Left cardiac atrium (tissue), 4 donors: ENCODE data around the gene PPP1R12B. TPM values are rescaled to one million over a fixed set of nuclear protein-coding genes. Genes with fewer than 3 reads are reported as not detected.
"Not testable (repeated sequence)": the region's sequence is repeated elsewhere in the genome, so short reads cannot be mapped to it uniquely, and the experiment has no call there.

Source experiments
- ATAC-seq, 2 donors: fragments of 200-7000 bp; cut with Tn5 transposase; one replicate each; pipeline ENCODE4 v1.9.1; 2020; ENCODE audit warnings: mild to moderate bottlenecking in 2 of 2, moderate library complexity in 2 of 2
- DNase-seq: peaks from one replicate; pipeline ENCODE4 v3.0.0-alpha.2; 2020
- intact Hi-C, 2 donors: fragments of 100-400 bp; cut with DNase I; formaldehyde crosslinking; loops; one replicate each; pipeline versions ENCODE4 v1.14.1 to v1.15.1; 2022 to 2023
- total RNA-seq, 2 donors: library from RNA; stranded (reverse); fragmentation: NEBNext Ultra II Directional; extraction: Animal tissue kit (Norgen Biotek cat#: 25700); gene quantifications; one replicate each; pipeline ENCODE4 v1.2.1, GENCODE V29; 2021
- donor health status: DM: no; HTN: yes; CAD: no.
- donor health status: DM: no; HTN: yes; CAD: no; lungs with severe emphysema.
- donor health status: DM: yes; HTN: yes; CAD: no.
- donor health status: Dilated cardiomyopathy.

The PPP1R12B gene
- total RNA-seq, 2 donors from 2014 or later, result 416 to 465 TPM

GRCh38 chr1:202624781-202625108 lies 276.2 kb downstream of the PPP1R12B start:
- ATAC-seq (peak in 1 of 2 donors; percentile 3), DNase-seq (no peak)

GRCh38 chr1:202625416-202626360 lies 277.2 kb downstream of the PPP1R12B start:
- DNase-seq (peak; percentile 76), ATAC-seq (peak; percentile 81 to 85)
- intact Hi-C loops, result no loop called here

More at GRCh38 chr1:202624781-202625108, 276.2 kb downstream of the PPP1R12B start:
- intact Hi-C loops, result no loop called here

- DNase-seq, result not testable (repeated sequence)
Measured at GRCh38 chr1:202627036-202627435, 278.5 kb downstream of the PPP1R12B start.

GRCh38 chr1:202627841-202628565 lies 279.5 kb downstream of the PPP1R12B start:
- DNase-seq (no peak), ATAC-seq (no peak)
- intact Hi-C loops, result no loop called here

More at GRCh38 chr1:202627036-202627435, 278.5 kb downstream of the PPP1R12B start:
- intact Hi-C loops, ATAC-seq: not testable (repeated sequence)

- intact Hi-C loops, result no loop called here
- DNase-seq, result no peak
- ATAC-seq, result no peak
Measured at GRCh38 chr1:202628646-202629215, 280.2 kb downstream of the PPP1R12B start.

DNA sequence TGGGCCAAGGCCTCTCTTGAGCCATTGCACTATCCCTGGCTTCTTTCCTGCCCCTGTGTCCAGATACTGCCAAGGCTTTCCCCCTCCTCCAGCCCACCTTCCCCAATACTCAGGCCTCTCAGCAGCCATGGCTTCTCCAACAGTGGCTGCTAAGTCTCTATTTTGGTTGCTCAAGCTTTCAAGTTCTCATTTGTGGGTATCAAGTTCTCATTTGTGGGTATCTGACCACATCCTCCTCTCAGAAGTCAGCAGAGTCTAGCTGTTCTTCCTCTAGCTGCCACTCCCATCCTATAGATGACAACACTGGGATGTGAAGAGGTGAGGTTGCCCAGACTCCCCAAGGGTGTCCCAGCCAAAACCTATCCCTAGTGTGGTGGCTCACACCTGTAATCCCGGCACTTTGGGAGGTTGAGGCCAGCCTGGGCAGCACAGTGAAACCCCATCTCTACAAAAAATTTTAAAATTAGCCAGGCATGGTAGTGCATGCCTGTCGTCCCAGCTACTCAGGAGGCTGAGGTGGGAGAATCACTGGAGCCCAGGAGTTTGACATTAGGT lies 280.8 kb downstream of the PPP1R12B start:
- DNase-seq, result not testable (repeated sequence)

GRCh38 chr1:202630096-202630495 lies 281.6 kb downstream of the PPP1R12B start:
- intact Hi-C loops, DNase-seq, ATAC-seq: not testable (repeated sequence)

More for the DNA sequence above, 280.8 kb downstream of the PPP1R12B start:
- peak in 1 of 2 donors; percentile 9 for ATAC-seq
- intact Hi-C loops, result not testable (repeated sequence)

- ATAC-seq (no peak), DNase-seq (no peak)
- intact Hi-C loops, result no loop called here
Measured at GRCh38 chr1:202630541-202630940, 282.0 kb downstream of the PPP1R12B start.

GRCh38 chr1:202631076-202631923 lies 282.8 kb downstream of the PPP1R12B start:
- intact Hi-C loops, result no loop called here
- DNase-seq, result no peak
- ATAC-seq, result no peak

- intact Hi-C loops, result no loop called here
- no peak for DNase-seq
- ATAC-seq, result no peak
Measured at GRCh38 chr1:202632241-202632640, 283.7 kb downstream of the PPP1R12B start.

DNA sequence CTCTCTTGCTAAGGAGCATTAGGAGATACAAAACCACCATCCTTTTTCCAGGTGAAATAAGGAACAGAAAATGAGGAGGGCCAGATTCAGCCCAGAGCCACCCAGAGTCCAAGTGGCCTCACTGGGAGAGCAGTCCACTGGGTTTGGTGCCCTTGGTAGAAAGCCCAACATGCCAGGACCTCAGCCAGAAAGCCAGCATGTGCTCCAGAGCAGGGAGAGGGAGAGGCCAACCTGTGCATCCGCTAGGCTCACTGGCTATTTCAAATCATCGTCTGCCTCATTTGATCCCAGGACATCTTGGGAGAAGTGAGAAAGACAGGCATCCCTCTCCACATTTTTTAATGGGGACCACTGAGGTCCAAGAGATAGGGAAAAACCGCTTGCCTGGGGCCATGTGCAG lies 287.7 kb downstream of the PPP1R12B start:
- intact Hi-C loops, DNase-seq, ATAC-seq: not testable (repeated sequence)

GRCh38 chr1:202637321-202638018 lies 289.0 kb downstream of the PPP1R12B start:
- intact Hi-C loops, ATAC-seq, DNase-seq: not testable (repeated sequence)

GRCh38 chr1:202638019-202638700 lies 289.7 kb downstream of the PPP1R12B start:
- intact Hi-C loops, result no loop called here
- no peak for DNase-seq
- ATAC-seq, result no peak

GRCh38 chr1:202638701-202639305 lies 290.3 kb downstream of the PPP1R12B start:
- DNase-seq, ATAC-seq, intact Hi-C loops: not testable (repeated sequence)

DNA sequence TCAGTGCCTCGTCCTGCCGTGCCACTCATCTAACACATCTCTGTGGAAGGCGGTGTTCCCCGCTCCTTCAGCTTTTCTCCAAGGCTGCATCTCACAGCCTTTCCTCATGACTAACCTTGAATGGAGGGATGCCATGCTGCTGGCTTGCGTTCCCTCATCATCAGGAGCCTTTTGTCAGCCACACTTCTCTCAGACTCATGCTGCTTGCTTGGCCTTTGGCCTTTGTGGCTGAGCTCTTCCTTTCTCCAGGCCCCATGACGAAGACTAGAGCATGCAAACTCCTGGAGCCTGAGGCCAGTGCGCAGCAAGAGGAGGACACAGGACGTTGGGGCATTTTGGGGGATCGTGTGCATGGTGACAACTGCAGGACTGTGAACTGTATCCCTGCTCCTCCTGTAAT lies 291.0 kb downstream of the PPP1R12B start:
- DNase-seq (no peak), ATAC-seq (no peak)
- intact Hi-C loops, result no loop called here

DNA sequence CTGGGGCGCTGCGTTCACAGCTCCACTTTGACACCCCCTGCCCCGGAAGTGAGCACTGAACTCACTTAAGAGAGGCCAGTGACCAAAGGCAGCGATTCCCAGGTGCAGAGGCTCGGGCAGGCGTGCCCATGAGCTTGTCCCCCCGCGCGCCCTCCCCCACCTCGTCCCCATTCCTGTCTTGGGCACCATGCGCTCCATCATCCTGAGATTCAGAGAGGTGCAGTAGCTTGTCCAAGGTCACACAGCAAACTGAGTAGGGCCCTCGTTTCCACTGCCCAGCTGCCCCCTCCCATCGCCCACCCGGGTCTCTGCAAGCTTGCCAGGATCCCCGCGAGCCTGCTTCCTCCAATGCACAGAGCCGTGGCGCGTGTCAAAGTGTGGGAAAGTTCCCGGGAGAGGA lies 293.7 kb downstream of the PPP1R12B start:
- DNase-seq (no peak), ATAC-seq (no peak)
- intact Hi-C loops, result no loop called here
